Vagina (tissue), 2 donors: ENCODE data around the gene APLP2.

Experiments
- POLR2A ChIP-seq, 2 donors: fragments of 450-650 bp; IDR thresholded peaks; one replicate each; pipeline ENCODE4 v1.6.1; 2017; ENCODE audit warnings: antibody characterized with exemption in 2 of 2, mild to moderate bottlenecking in 2 of 2, moderate library complexity in 2 of 2
- TF ChIP-seq, protein P1 (sequence below), 3 experiments: fragments of 450-650 bp in 2 of 3; fragments of 200-600 bp in 1 of 3; sonication (generic) in 1 of 3; IDR thresholded peaks; one replicate each; pipeline ENCODE4 v1.5.1; 2017 to 2019; ENCODE audit warnings: antibody characterized with exemption in 3 of 3, mild to moderate bottlenecking in 2 of 3, moderate library complexity in 2 of 3

- TF ChIP-seq, protein P1, sequence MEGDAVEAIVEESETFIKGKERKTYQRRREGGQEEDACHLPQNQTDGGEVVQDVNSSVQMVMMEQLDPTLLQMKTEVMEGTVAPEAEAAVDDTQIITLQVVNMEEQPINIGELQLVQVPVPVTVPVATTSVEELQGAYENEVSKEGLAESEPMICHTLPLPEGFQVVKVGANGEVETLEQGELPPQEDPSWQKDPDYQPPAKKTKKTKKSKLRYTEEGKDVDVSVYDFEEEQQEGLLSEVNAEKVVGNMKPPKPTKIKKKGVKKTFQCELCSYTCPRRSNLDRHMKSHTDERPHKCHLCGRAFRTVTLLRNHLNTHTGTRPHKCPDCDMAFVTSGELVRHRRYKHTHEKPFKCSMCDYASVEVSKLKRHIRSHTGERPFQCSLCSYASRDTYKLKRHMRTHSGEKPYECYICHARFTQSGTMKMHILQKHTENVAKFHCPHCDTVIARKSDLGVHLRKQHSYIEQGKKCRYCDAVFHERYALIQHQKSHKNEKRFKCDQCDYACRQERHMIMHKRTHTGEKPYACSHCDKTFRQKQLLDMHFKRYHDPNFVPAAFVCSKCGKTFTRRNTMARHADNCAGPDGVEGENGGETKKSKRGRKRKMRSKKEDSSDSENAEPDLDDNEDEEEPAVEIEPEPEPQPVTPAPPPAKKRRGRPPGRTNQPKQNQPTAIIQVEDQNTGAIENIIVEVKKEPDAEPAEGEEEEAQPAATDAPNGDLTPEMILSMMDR (IDR thresholded peaks at IDR 0.05): no peak
- no peak for TF ChIP-seq POLR2A (IDR thresholded peaks at IDR 0.05)
Measured at GRCh38 chr11:130150790-130151189, 81.1 kb downstream of the APLP2 start.
